Endothelial cell of umbilical vein (primary cell): Measurements from ENCODE around the gene LDLRAD4. TPM values are rescaled to one million over a fixed set of nuclear protein-coding genes. Genes with fewer than 3 reads are reported as not detected.

Experiments used
- BruUV-seq: library from RNA; stranded (reverse); fragments of 400-500 nt; replicated peaks from 2 replicates; lab custom pipeline; 2021; lab: Mats Ljungman, UMichigan
- CTCF ChIA-PET: fragments of 300-600, 350-600 bp; sonication (Branson Sonifier 250); formaldehyde crosslinking; loops from one replicate; lab custom pipeline; 2021; ENCODE audit warnings: antibody characterized with exemption, inconsistent platforms; lab: Charles Lee
- POLR2A ChIA-PET: fragments of 300-600, 350-600 bp; sonication (Branson Sonifier 250); formaldehyde crosslinking; loops from one replicate; lab custom pipeline; 2021; ENCODE audit warnings: antibody characterized with exemption, inconsistent platforms; lab: Charles Lee
- DNase-seq: peaks from one replicate; pipeline ENCODE4 v3.0.0-alpha.2; 2011; ENCODE audit warnings: low read depth, low spot score
- FAIRE-seq: peaks from 2 replicates; lab custom pipeline; 2011; peaks lifted over from hg19 to GRCh38; lab: Jason Lieb, UNC
- H2AFZ ChIP-seq: 2 replicates; pipeline ENCODE4 v1.6.0; 2012; ENCODE audit warnings: low read depth, low read length, control low read depth, inconsistent platforms
- H3K27ac ChIP-seq: 2 replicates; pipeline ENCODE4 v1.5.1; 2011; ENCODE audit warnings: low read depth, mild to moderate bottlenecking, control low read depth, low read length, moderate library complexity; ENCODE audit not compliant: insufficient read depth
- H3K27me3 ChIP-seq, 2 experiments: 2 replicates each; pipeline versions ENCODE4 v1.6.0 to v1.6.1; 2011; ENCODE audit warnings: low read length in 2 of 2, mixed read lengths in 1 of 2; ENCODE audit not compliant: control insufficient read depth in 2 of 2, insufficient read depth in 2 of 2
- H3K36me3 ChIP-seq, 2 experiments: 2 replicates in 1 of 2; 3 replicates in 1 of 2; pipeline ENCODE4 v1.5.1; 2011; ENCODE audit warnings: low read length in 2 of 2, mild to moderate bottlenecking in 1 of 2, moderate library complexity in 1 of 2; ENCODE audit not compliant: control insufficient read depth in 2 of 2, insufficient read depth in 2 of 2; ENCODE audit errors: extremely low read depth in 1 of 2
- H3K4me1 ChIP-seq: 3 replicates; pipeline ENCODE4 v1.5.1; 2011; ENCODE audit warnings: mild to moderate bottlenecking, low read length; ENCODE audit not compliant: control insufficient read depth, insufficient read depth; ENCODE audit errors: extremely low read depth
- H3K4me2 ChIP-seq: 2 replicates; pipeline ENCODE4 v1.6.1; 2011; ENCODE audit warnings: low read length, control low read depth, mixed read lengths; ENCODE audit not compliant: insufficient read depth
- H3K4me3 ChIP-seq, 3 experiments: fragments of 200-600 bp in 1 of 3; sonication (generic), shearing (Covaris generic) in 1 of 3; replicated peaks in 1 of 3; 2 replicates each; pipeline ENCODE4 v1.5.1; 2011 to 2016; ENCODE audit warnings: control low read depth in 3 of 3, low read length in 3 of 3, mild to moderate bottlenecking in 2 of 3, inconsistent platforms in 1 of 3, low read depth in 1 of 3, moderate library complexity in 1 of 3; ENCODE audit not compliant: insufficient read depth in 1 of 3
- H3K79me2 ChIP-seq: 2 replicates; pipeline ENCODE4 v1.6.0; 2012; ENCODE audit warnings: low read length, inconsistent platforms; ENCODE audit not compliant: control insufficient read depth, insufficient read depth
- H3K9ac ChIP-seq: replicated peaks from 2 replicates; pipeline ENCODE3; 2011; ENCODE audit warnings: low read length, control low read depth; ENCODE audit not compliant: insufficient read depth; ENCODE audit errors: extremely low read depth
- H3K9me1 ChIP-seq: replicated peaks from 3 replicates; pipeline ENCODE4 v1.6.0; 2011; ENCODE audit warnings: mild to moderate bottlenecking, low read length; ENCODE audit not compliant: control insufficient read depth, insufficient read depth; ENCODE audit errors: extremely low read depth
- H3K9me3 ChIP-seq: replicated peaks from 2 replicates; pipeline ENCODE4 v1.5.1; 2012; ENCODE audit warnings: low read length, inconsistent platforms; ENCODE audit not compliant: control insufficient read depth, insufficient read depth
- H4K20me1 ChIP-seq: replicated peaks from 2 replicates; pipeline ENCODE3; 2011; ENCODE audit warnings: mild to moderate bottlenecking, low read length; ENCODE audit not compliant: control insufficient read depth, insufficient read depth; ENCODE audit errors: extremely low read depth
- EZH2 ChIP-seq: IDR thresholded peaks from 2 replicates; pipeline ENCODE4 v1.6.1; 2012; ENCODE audit warnings: borderline replicate concordance, low read depth, mild to moderate bottlenecking, moderate library complexity, low read length, inconsistent platforms; ENCODE audit not compliant: severe bottlenecking
- FOS ChIP-seq: IDR thresholded peaks from 2 replicates; pipeline ENCODE4 v1.6.1; 2011; ENCODE audit warnings: mild to moderate bottlenecking, low read length, moderate library complexity, borderline replicate concordance; ENCODE audit not compliant: insufficient read depth
- GATA2 ChIP-seq: IDR thresholded peaks from 2 replicates; pipeline ENCODE4 v1.7.0; 2011; ENCODE audit warnings: low read depth, mild to moderate bottlenecking, moderate library complexity, mixed read lengths, low read length; ENCODE audit not compliant: insufficient read length, insufficient read depth
- JUN ChIP-seq: IDR thresholded peaks from 2 replicates; pipeline ENCODE4 v1.6.1; 2011; ENCODE audit warnings: borderline replicate concordance, low read depth; ENCODE audit not compliant: insufficient read length, insufficient read depth
- MYC ChIP-seq: IDR thresholded peaks from one replicate; pipeline ENCODE4 v1.6.1; 2011; ENCODE audit warnings: mild to moderate bottlenecking, low read depth, low read length
- POLR2A ChIP-seq: IDR thresholded peaks from 2 replicates; pipeline ENCODE4 v1.6.1; 2012; ENCODE audit warnings: low read depth, mild to moderate bottlenecking, control low read depth, low read length
- POLR2AphosphoS5 ChIP-seq: IDR thresholded peaks from 2 replicates; pipeline ENCODE4 v1.6.1; 2012; ENCODE audit warnings: low read depth, mild to moderate bottlenecking, control low read depth, low read length, moderate library complexity; ENCODE audit not compliant: insufficient read depth
- dilution Hi-C: fragments of 300-500 bp; cut with MboI; formaldehyde crosslinking; loops from one replicate; pipeline ENCODE4 v1.15.0; 2019; ENCODE audit warnings: low sequenced_read_pairs; ENCODE audit not compliant: extremely low pct_ligation_motif_present
- intact Hi-C: fragments of 100-400 bp; cut with micrococcal nuclease; formaldehyde crosslinking; loops from one replicate; pipeline ENCODE4 v1.10.0; 2022
- polyA plus RNA-seq, 4 experiments: library from polyadenylated mRNA; depleted of rRNA in 3 of 4; stranded (reverse) in 3 of 4; unstranded in 1 of 4; fragments of >200 nt; gene quantifications; 2 replicates each; pipeline versions ENCODE4 v1.2.1 to v1.2.3, GENCODE V29; 2011 to 2012; ENCODE audit warnings: missing spikeins in 1 of 4
- total RNA-seq: library from RNA; stranded (reverse); gene quantifications from 2 replicates; pipeline ENCODE4 v1.2.3, GENCODE V29; 2021
- TF ChIP-seq, protein P1 (sequence below): IDR thresholded peaks from 2 replicates; pipeline ENCODE4 v1.6.1; 2011; ENCODE audit not compliant: insufficient read depth, insufficient read length
- TF ChIP-seq, protein P2 (sequence below), 2 donors: IDR thresholded peaks; 1 replicate in 1 of 2; 2 replicates in 1 of 2; pipeline ENCODE4 v1.5.1; 2011; ENCODE audit warnings: low read length in 2 of 2, mild to moderate bottlenecking in 2 of 2, moderate library complexity in 2 of 2, control low read depth in 1 of 2, inconsistent platforms in 1 of 2, low read depth in 1 of 2; ENCODE audit not compliant: insufficient read depth in 1 of 2; ENCODE audit errors: extremely low read depth in 1 of 2

Gene LDLRAD4
- total and polyA plus RNA-seq, 2 donors (not counting 3 experiments of a cell fraction or from before 2014, with no cell fraction given): 5.2 to 6.5 TPM

- no peaks in the 10 kb centered on the region for H4K20me1 ChIP-seq
- H3K27me3 ChIP-seq: no peaks in the 10 kb centered on the region
- no peak overlapping the region for H2AFZ ChIP-seq
- no peak overlapping the region for H3K4me3 ChIP-seq
- no peak overlapping the region for H3K9ac ChIP-seq
- H3K9me1 ChIP-seq: no peaks in the 10 kb centered on the region
- H3K9me3 ChIP-seq: no peaks in the 10 kb centered on the region
- H3K27ac ChIP-seq: no peak overlapping the region
- POLR2A ChIA-PET: no interaction called here
- H3K4me2 ChIP-seq: no peak overlapping the region
- dilution Hi-C loops (no loop called here), intact Hi-C loops (no loop called here)
- FAIRE-seq (no peak), DNase-seq (no peak)
- no TSS peak for BruUV-seq
- no peaks in the 10 kb centered on the region for H3K36me3 ChIP-seq
- TF ChIP-seq EZH2 (no peak), POLR2A (no peak), MYC (no peak), JUN (no peak), GATA2 (no peak), POLR2AphosphoS5 (no peak), FOS (no peak)
- TF ChIP-seq, protein P1, sequence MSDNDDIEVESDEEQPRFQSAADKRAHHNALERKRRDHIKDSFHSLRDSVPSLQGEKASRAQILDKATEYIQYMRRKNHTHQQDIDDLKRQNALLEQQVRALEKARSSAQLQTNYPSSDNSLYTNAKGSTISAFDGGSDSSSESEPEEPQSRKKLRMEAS: no peak
- TF ChIP-seq, protein P2, sequence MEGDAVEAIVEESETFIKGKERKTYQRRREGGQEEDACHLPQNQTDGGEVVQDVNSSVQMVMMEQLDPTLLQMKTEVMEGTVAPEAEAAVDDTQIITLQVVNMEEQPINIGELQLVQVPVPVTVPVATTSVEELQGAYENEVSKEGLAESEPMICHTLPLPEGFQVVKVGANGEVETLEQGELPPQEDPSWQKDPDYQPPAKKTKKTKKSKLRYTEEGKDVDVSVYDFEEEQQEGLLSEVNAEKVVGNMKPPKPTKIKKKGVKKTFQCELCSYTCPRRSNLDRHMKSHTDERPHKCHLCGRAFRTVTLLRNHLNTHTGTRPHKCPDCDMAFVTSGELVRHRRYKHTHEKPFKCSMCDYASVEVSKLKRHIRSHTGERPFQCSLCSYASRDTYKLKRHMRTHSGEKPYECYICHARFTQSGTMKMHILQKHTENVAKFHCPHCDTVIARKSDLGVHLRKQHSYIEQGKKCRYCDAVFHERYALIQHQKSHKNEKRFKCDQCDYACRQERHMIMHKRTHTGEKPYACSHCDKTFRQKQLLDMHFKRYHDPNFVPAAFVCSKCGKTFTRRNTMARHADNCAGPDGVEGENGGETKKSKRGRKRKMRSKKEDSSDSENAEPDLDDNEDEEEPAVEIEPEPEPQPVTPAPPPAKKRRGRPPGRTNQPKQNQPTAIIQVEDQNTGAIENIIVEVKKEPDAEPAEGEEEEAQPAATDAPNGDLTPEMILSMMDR (IDR thresholded peaks at IDR 0.05; ENCODE audit: extremely low read depth in 1 of 2, insufficient read depth in 1 of 2, low read depth in 1 of 2, low read length in 2 of 2): no peak
- CTCF ChIA-PET: interaction anchor here (1.0 kb wide), 1 partner anchor 53 kb away, joined by 3 read pairs; no protein-coding TSS in a partner anchor
- H3K4me1 ChIP-seq: no peaks in the 10 kb centered on the region
- no peaks in the 10 kb centered on the region for H3K79me2 ChIP-seq
Observed at GRCh38 chr18:13486686-13487085, 268.1 kb downstream of the LDLRAD4 start.
